Dedifferentiated amniotic fluid mesenchymal stem cell (primary cell): ENCODE results near the gene TMEM50A.
"Not testable (repeated sequence)": the region's sequence is repeated elsewhere in the genome, so short reads cannot be mapped to it uniquely, and the experiment has no call there.

Experiments
- DNase-seq: peaks from one replicate; pipeline ENCODE4 v3.0.0-alpha.2; 2016; ENCODE audit errors: extremely low spot score

The TMEM50A gene

DNA sequence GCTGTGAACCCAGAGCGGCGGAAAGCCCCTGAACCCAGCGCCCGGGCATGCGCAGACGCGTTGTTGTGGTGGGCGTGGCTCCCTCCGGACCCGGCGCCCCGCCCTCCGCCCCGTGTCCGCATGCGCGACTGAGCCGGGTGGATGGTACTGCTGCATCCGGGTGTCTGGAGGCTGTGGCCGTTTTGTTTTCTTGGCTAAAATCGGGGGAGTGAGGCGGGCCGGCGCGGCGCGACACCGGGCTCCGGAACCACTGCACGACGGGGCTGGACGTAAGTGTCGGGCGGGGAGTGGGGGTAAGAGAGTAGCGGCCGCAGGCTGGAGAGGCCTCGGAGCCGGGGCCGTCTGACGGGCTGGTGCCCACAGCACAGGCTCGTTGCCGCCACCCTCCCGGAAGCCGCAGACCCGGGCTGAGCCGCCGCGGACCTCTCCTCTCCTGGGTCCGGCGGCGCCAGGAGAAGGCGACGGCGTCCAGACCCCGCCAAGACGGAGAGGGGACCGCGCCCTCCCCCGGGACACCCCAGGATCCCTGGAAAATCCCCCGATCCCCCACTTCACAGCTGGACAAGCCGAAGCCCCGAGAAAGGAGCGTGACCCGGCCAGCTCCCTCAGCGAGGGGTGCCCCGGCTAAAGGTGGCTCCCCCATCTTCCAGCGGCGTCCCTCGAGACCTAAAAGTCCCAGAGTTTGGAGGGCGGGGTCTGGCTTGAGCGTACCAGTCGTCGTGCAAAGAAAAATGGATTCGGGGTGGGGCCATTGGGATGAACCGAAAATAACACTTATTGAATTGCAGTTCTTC lies at the start of gene TMEM50A:
Gene TMEM50A, plus strand, starts transcription at position 147 of the 794 bp plus-strand sequence. CDS start 2,153 bp downstream, outside the sequence.
- peak; percentile 80 for DNase-seq

- not testable (repeated sequence) for DNase-seq
Observed at GRCh38 chr1:25288573-25289101, 49.5 kb upstream of the TMEM50A start.

DNA sequence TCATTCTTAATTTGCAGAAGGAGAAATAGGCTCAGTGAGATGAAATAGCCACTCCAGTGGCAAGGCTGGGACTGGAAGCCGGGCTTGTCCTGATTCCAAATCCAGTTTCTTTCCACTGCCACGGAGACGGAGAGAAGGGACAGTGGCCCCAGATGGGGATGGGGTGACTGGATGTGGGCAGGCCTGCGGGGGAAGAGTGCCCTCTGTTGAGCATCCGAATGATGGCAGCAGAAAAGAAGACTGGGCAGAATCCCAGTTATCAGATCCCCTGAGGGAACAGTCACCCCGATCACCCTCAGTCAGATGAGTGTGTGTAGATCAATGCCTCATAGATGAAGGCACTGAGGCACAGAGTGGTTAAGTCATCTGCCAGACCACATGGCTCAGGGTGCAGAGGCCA lies 48.1 kb upstream of the TMEM50A start:
- DNase-seq, result not testable (repeated sequence)

DNA sequence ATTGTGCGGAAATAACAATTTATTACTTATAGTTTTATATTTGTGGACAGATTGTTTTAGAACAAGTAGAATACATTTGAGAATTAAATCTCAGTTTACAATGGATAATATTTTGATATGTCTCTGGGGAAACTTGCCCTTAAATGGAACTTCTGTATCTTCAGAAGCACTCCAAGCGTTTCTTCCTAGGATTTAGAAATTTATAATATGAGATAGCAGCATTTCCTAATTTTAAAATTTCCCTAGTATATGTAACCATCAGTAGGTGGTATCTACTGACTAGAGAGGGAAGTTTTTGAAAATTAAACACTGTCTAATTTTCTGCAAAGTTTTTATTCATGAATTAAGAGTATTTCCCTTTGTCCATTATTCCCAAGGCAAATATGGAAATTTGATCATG lies 44.7 kb upstream of the TMEM50A start:
- not testable (repeated sequence) for DNase-seq

DNA sequence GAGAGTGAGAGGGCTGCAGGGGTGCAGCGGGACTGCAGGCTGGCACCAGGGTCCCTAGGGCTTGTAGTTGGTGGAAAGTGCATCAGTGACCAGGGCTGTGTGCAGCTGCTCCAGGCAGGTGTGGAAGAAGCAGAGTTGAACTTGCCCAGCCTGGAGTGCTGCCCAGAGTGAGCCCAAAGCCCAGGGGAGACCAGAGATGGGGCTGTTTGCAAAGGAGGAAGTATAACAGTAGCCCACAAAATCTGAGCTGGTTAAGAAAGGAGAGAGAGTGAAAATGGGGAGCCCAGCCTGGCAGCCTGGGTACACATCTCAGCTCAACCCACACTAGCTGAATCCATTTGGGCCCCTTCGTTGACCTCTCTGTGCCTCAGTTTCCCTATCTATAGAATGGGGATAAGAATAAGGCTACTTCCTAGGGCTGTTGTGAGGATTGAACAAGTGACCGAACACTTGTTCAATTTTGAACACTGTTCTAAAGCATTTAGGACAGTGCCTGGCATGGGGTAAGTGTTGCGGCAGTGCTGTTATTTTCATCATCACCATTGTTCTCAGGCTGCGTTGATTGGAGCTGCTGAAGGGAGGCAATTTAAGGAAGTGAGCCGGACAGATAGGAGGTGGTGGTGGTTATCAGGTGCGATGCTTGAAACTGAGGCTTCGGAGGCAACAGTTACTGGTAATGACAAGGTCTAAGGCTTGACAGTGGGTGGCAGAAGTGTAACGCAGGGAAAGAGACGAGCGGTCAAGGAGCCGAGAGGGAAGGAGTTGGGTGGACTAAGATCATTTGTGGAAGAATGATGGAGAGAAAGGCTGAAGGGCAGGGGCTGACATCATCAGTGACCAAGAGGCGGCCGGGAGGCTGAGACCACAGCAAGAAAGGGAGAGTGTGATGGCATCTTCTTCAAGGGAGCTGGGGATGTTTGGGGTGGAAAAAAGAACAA lies 43.0 kb upstream of the TMEM50A start:
- not testable (repeated sequence) for DNase-seq

DNA sequence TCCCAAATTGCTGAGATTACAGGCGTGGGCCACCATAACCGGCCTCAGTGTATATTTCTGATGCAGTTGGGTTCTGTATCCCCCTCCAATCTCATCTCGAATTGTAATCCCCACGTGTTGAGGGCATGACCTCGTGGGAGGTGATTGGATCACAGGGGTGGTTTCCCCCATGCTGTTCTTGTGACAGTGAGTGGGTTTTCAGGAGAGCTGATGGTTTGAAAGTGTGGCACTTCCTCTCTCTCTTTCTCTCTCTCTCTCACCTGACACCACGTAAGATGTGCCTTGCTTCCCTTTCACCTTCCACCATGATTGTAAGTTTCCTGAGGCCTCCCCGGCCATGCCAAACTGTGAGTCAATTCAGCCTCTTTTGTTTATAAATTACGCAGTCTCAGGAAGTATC lies 41.6 kb upstream of the TMEM50A start:
- DNase-seq, result not testable (repeated sequence)

- not testable (repeated sequence) for DNase-seq
Observed at GRCh38 chr1:25300729-25301128, 37.4 kb upstream of the TMEM50A start.

DNA sequence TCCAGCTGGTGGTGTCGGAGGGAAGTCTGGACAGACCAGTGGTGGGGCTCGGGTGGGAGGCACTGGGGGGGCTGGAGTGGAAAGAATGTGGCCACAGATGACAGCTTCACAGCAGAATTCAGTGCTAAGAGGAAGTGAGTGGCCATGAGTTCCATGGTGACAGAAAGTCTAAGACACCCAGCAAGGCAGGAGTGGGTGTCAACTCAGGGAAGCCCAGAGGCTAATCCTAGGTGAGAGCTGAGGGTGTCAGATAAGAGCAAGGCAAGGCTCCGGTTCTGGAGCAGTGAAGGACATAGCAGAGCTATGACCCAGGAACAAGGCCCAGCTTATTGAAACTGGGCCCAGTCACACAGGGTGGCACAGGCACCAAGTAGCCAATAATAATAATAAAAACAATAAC lies 35.8 kb upstream of the TMEM50A start:
- DNase-seq, result not testable (repeated sequence)

DNA sequence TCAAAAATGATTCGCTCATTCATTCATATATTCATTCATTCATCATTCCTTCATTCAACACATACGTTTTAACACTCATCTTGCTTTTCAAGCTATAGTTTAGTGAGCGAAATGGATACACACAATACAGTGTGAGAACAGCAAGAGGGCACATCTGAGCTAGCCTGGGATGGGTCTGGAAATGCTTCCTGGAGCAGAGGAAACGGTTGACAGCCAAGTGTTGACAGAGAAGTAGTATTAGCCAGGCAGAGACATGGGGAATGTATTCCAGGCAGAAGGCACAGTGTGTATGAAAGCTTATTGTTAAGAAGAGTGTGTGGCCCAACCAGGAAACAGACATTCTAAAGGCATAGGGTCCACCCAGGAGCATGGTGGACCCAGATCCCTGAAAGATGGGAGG lies 33.2 kb upstream of the TMEM50A start:
- not testable (repeated sequence) for DNase-seq

- DNase-seq, result not testable (repeated sequence)
Observed at GRCh38 chr1:25308168-25308567, 30.0 kb upstream of the TMEM50A start.

DNA sequence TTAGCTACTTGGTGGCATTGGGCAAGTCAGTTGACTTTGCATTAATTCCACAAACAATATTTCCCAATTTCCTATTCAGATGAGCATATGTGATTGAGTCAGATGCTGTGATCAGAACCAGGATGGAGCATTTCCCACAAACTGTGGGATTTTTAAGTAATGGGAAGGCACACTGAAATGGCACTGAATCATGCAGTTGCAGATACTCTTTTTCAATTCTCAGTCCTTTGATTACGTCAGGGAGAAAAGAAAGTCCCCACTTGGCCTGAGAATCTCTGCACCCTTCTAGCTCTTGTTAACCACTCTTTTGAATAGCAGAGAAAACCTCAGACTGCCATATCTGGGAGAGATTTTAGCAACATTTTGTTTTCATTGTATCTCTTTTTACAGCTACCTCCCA lies 29.0 kb upstream of the TMEM50A start:
- DNase-seq, result not testable (repeated sequence)

GRCh38 chr1:25309486-25309885 lies 28.6 kb upstream of the TMEM50A start:
- not testable (repeated sequence) for DNase-seq

- DNase-seq, result not testable (repeated sequence)
Observed at GRCh38 chr1:25312806-25313470, 25.2 kb upstream of the TMEM50A start.

GRCh38 chr1:25320314-25320938 lies 17.7 kb upstream of the TMEM50A start:
- peak; percentile 66 for DNase-seq

- DNase-seq, result not testable (repeated sequence)
Observed at GRCh38 chr1:25322127-25322526, 16.0 kb upstream of the TMEM50A start.

- not testable (repeated sequence) for DNase-seq
Observed at GRCh38 chr1:25324407-25324806, 13.7 kb upstream of the TMEM50A start.

DNA sequence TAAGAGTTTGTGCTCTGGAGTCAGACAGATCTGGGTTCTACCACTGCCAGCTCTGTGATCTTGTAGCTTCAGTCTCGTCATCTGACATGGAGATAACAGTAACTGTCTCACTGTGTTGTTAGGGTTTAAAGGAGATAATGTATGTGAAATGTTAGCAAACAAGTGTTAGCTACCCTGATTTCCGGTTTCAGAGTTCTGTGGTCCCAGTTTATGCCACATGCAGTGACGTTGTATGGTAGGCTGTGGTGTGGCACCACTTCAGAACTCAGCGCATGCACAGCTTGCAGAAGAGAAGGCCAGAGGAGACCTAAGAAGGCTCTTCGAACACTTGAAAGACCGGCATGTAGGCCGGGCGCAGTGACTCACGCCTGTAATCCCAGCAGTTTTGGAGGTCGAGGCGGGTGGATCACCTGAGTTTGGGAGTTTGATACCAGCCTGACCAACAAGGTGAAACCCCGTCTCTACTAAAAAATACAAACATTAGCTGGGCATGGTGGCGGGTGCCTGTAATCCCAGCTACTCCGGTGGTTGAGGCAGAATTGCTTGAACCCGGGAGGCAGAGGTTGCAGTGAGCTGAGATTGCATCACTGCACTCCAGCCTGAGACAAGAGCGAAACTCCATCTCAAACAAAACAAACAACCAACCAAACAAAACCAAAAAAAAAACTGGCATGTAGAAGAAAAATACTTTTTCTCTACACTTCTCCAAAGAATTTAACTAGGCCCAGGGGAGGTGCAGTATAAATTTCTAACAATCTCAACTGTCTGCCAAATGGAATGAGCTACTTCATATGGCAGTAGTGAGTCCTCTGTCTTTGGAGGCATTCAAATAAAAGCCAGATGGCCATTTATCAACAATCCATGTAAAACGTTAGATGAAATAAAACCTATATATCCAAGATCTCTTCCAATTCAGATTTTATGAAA lies 10.0 kb upstream of the TMEM50A start:
- DNase-seq, result not testable (repeated sequence)

- DNase-seq, result not testable (repeated sequence)
Observed at GRCh38 chr1:25328791-25329185, 9.3 kb upstream of the TMEM50A start.

DNA sequence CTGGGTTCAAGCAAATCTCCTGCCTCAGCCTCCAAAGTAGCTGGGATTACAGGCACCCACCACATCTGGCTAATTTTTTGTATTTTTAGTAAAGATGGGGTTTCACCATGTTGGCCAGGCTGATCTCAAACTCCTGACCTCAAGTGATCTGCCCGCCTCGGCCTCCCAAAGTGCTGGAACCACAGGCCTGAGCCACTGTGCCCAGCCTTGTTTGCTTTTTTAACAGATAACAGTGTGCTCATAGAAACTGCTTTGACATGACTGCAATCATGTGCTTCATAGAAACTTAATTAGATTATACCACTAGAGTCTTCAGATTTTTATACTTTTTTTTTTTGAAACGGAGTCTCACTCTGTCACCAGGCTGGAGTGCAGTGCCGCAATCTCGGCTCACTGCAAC lies 8.8 kb upstream of the TMEM50A start:
- DNase-seq, result not testable (repeated sequence)

DNA sequence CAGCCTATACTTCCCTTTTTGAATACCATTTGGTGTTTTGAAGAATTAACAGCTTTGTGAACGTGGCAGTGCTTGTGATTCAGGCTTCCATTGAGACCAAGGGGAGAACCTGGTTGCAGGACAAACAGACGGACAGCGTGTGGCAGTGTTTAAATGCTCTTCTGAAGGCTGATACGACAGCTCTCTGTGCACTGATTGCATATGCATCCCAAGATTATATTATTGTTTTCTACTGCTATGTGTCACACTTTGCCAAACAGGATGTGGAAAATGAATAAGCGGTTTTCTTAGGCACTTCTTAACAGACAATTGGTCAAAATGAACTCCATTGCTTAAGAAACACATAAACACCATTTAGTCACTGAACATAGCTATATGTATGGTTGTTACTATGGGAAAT lies 8.2 kb upstream of the TMEM50A start:
- not testable (repeated sequence) for DNase-seq
